IMR-90 (cell line): ENCODE measurements around the gene AMDHD2. TPM values are rescaled to one million over a fixed set of nuclear protein-coding genes. Genes with fewer than 3 reads are reported as not detected.

Experiments
- ATAC-seq: fragments of 200-7000 bp; cut with Tn5 transposase; 2 replicates; pipeline ENCODE4 v1.9.1; 2020; ENCODE audit warnings: low read depth, mild to moderate bottlenecking, moderate library complexity
- BruUV-seq: library from RNA; stranded (reverse); fragments of 400-500 nt; replicated peaks from 2 replicates; lab custom pipeline; 2021; lab: Mats Ljungman, UMichigan
- CTCF ChIA-PET: fragments of 300-600 bp; formaldehyde crosslinking; extraction: SDS; loops from one replicate; lab custom pipeline; 2021; ENCODE audit warnings: antibody characterized with exemption; lab: Yijun Ruan, JAX
- POLR2A ChIA-PET: fragments of 300-600 bp; sonication (Branson Sonifier 250); formaldehyde crosslinking; loops from one replicate; lab custom pipeline; 2022; ENCODE audit warnings: antibody characterized with exemption; ENCODE audit not compliant: unreplicated experiment; lab: Charles Lee
- DNase-seq: peaks from one replicate; pipeline ENCODE4 v3.0.0; 2013
- H2AFZ ChIP-seq: replicated peaks from 2 replicates; pipeline ENCODE3; 2013; ENCODE audit warnings: low read length, mild to moderate bottlenecking; ENCODE audit not compliant: poor library complexity
- H2AK5ac ChIP-seq: 2 replicates; pipeline ENCODE4 v1.6.1; 2013; ENCODE audit warnings: low read depth, low read length, inconsistent platforms
- H2AK9ac ChIP-seq: replicated peaks from 2 replicates; pipeline ENCODE3; 2013; ENCODE audit warnings: mild to moderate bottlenecking, low read depth, low read length, moderate library complexity; ENCODE audit not compliant: poor library complexity
- H2BK120ac ChIP-seq: 2 replicates; pipeline ENCODE4 v1.6.1; 2013; ENCODE audit warnings: low read depth, low read length, inconsistent platforms
- H2BK15ac ChIP-seq: 3 replicates; pipeline ENCODE4 v1.6.1; 2013; ENCODE audit warnings: low read depth, low read length, inconsistent platforms
- H2BK20ac ChIP-seq: 2 replicates; pipeline ENCODE4 v1.6.1; 2013; ENCODE audit warnings: low read depth, mild to moderate bottlenecking, inconsistent platforms, low read length, moderate library complexity
- H2BK5ac ChIP-seq: 2 replicates; pipeline ENCODE4 v1.6.1; 2013; ENCODE audit warnings: mild to moderate bottlenecking, low read depth, low read length, inconsistent platforms; ENCODE audit not compliant: poor library complexity, severe bottlenecking
- H3K14ac ChIP-seq: replicated peaks from 2 replicates; pipeline ENCODE4 v1.6.1; 2013; ENCODE audit warnings: low read depth, low read length, inconsistent platforms
- H3K18ac ChIP-seq: 2 replicates; pipeline ENCODE4 v1.6.1; 2013; ENCODE audit warnings: low read depth, low read length, control low read depth
- H3K23ac ChIP-seq: 2 replicates; pipeline ENCODE4 v1.6.1; 2013; ENCODE audit warnings: low read depth, low read length, inconsistent platforms
- H3K27ac ChIP-seq: 2 replicates; pipeline ENCODE4 v1.5.1; 2013; ENCODE audit warnings: mild to moderate bottlenecking, control low read depth, low read length; ENCODE audit not compliant: insufficient read depth
- H3K27me3 ChIP-seq: 2 replicates; pipeline ENCODE4 v1.6.1; 2013; ENCODE audit warnings: low read length; ENCODE audit not compliant: control insufficient read depth, insufficient read depth
- H3K36me3 ChIP-seq: 2 replicates; pipeline ENCODE4 v1.6.1; 2013; ENCODE audit warnings: low read length, mixed read lengths; ENCODE audit not compliant: control insufficient read depth, insufficient read depth
- H3K4ac ChIP-seq: 2 replicates; pipeline ENCODE4 v1.6.1; 2013; ENCODE audit warnings: low read depth, low read length, inconsistent platforms
- H3K4me1 ChIP-seq: 2 replicates; pipeline ENCODE4 v1.6.1; 2013; ENCODE audit warnings: low read length, mixed read lengths; ENCODE audit not compliant: control insufficient read depth, insufficient read depth
- H3K4me2 ChIP-seq: 2 replicates; pipeline ENCODE4 v1.6.1; 2013; ENCODE audit warnings: low read depth, mild to moderate bottlenecking, control low read depth, low read length, moderate library complexity
- H3K4me3 ChIP-seq: 2 replicates; pipeline ENCODE4 v1.5.1; 2013; ENCODE audit warnings: low read depth, mild to moderate bottlenecking, control low read depth, low read length, moderate library complexity; ENCODE audit not compliant: insufficient read depth
- H3K56ac ChIP-seq: 2 replicates; pipeline ENCODE4 v1.6.1; 2013; ENCODE audit warnings: low read length, inconsistent platforms; ENCODE audit not compliant: insufficient read depth; ENCODE audit errors: extremely low read depth
- H3K79me1 ChIP-seq, 2 experiments: 2 replicates each; pipeline ENCODE4 v1.6.1; 2013; ENCODE audit warnings: low read length in 2 of 2, inconsistent platforms in 1 of 2, low read depth in 1 of 2
- H3K9ac ChIP-seq: 2 replicates; pipeline ENCODE4 v1.6.1; 2013; ENCODE audit warnings: low read depth, low read length, control low read depth
- H3K9me1 ChIP-seq: 2 replicates; pipeline ENCODE4 v1.6.1; 2013; ENCODE audit warnings: low read length, inconsistent platforms; ENCODE audit not compliant: insufficient read depth
- H3K9me3 ChIP-seq: 2 replicates; pipeline ENCODE4 v1.6.1; 2013; ENCODE audit warnings: low read length; ENCODE audit not compliant: control insufficient read depth, insufficient read depth
- H4K20me1 ChIP-seq: 2 replicates; pipeline ENCODE4 v1.6.1; 2013; ENCODE audit warnings: low read length, inconsistent platforms; ENCODE audit not compliant: insufficient read depth
- H4K5ac ChIP-seq: 2 replicates; pipeline ENCODE4 v1.6.1; 2013; ENCODE audit warnings: mild to moderate bottlenecking, low read depth, low read length, control low read depth
- H4K8ac ChIP-seq, 2 experiments: 2 replicates each; pipeline ENCODE4 v1.6.1; 2013; ENCODE audit warnings: low read depth in 2 of 2, low read length in 2 of 2, control low read depth in 1 of 2, inconsistent platforms in 1 of 2
- H4K91ac ChIP-seq: 2 replicates; pipeline ENCODE4 v1.6.1; 2013; ENCODE audit warnings: low read depth, low read length, inconsistent platforms; ENCODE audit not compliant: insufficient read depth
- BHLHE40 ChIP-seq: fragments of 150-350 bp; IDR thresholded peaks from 2 replicates; pipeline ENCODE4 v1.6.1; 2016; ENCODE audit warnings: mild to moderate bottlenecking, low read depth, low read length
- CEBPB ChIP-seq: IDR thresholded peaks from 2 replicates; pipeline ENCODE4 v1.6.1; 2012; ENCODE audit warnings: low read depth, low read length, improper control_type of control experiment
- CHD1 ChIP-seq: IDR thresholded peaks from 2 replicates; pipeline ENCODE4 v1.6.1; 2012; ENCODE audit warnings: low read depth, low read length, improper control_type of control experiment
- CTCF ChIP-seq: conservative IDR thresholded peaks from 2 replicates; pipeline ENCODE4 v1.5.1; 2012; ENCODE audit warnings: mild to moderate bottlenecking, low read depth, low read length, improper control_type of control experiment
- FOS ChIP-seq: fragments of 150-350 bp; IDR thresholded peaks from 2 replicates; pipeline ENCODE4 v1.6.1; 2016; ENCODE audit warnings: low read depth, low read length
- MAFK ChIP-seq: IDR thresholded peaks from 2 replicates; pipeline ENCODE4 v1.6.1; 2012; ENCODE audit warnings: low read depth, low read length, improper control_type of control experiment
- MAZ ChIP-seq: IDR thresholded peaks from 2 replicates; pipeline ENCODE4 v1.6.1; 2012; ENCODE audit warnings: low read depth, mild to moderate bottlenecking, low read length, improper control_type of control experiment, moderate library complexity, borderline replicate concordance
- MXI1 ChIP-seq: IDR thresholded peaks from 2 replicates; pipeline ENCODE4 v1.6.1; 2012; ENCODE audit warnings: low read depth, mild to moderate bottlenecking, low read length, moderate library complexity, borderline replicate concordance
- NFE2L2 ChIP-seq: fragments of 150-350 bp; IDR thresholded peaks from 2 replicates; pipeline ENCODE4 v1.6.1; 2016; ENCODE audit warnings: low read depth, mild to moderate bottlenecking, low read length
- POLR2A ChIP-seq: IDR thresholded peaks from 2 replicates; pipeline ENCODE4 v1.6.1; 2012; ENCODE audit warnings: mild to moderate bottlenecking, low read depth, low read length
- RAD21 ChIP-seq: IDR thresholded peaks from 2 replicates; pipeline ENCODE4 v1.6.1; 2012; ENCODE audit warnings: low read length, improper control_type of control experiment
- RFX5 ChIP-seq: IDR thresholded peaks from 2 replicates; pipeline ENCODE4 v1.8.0; 2012; ENCODE audit warnings: low read depth, mild to moderate bottlenecking, low read length, moderate library complexity
- SMC3 ChIP-seq: fragments of 150-350 bp; IDR thresholded peaks from 2 replicates; pipeline ENCODE4 v1.6.1; 2016; ENCODE audit warnings: low read depth, mild to moderate bottlenecking, antibody characterized with exemption, low read length, moderate library complexity
- USF2 ChIP-seq: fragments of 150-350 bp; IDR thresholded peaks from 2 replicates; pipeline ENCODE4 v1.6.1; 2017; ENCODE audit warnings: mild to moderate bottlenecking, antibody characterized with exemption, low read length, low read depth
- WGBS, 2 experiments: methylation state at CpG; one replicate each; pipeline versions ENCODE4 v1.1.5 to v1.1.7; 2013; ENCODE audit warnings: missing lambda C conversion rate in 2 of 2; ENCODE audit not compliant: insufficient read length in 1 of 2; ENCODE audit errors: extremely low coverage in 2 of 2; 5-methylcytosine and 5-hydroxymethylcytosine counted together
- dilution Hi-C: fragments of 300-500 bp; cut with HindIII; formaldehyde crosslinking; loops from one replicate; pipeline ENCODE4 v1.14.3; 2018; ENCODE audit warnings: low sequenced_read_pairs; ENCODE audit not compliant: unreplicated experiment
- in situ Hi-C: fragments of 300-500 bp; cut with MboI; formaldehyde crosslinking; loops from 3 replicates; pipeline ENCODE4 v1.14.3; 2019; ENCODE audit warnings: low sequenced_read_pairs, inconsistent platforms, mixed read lengths
- intact Hi-C: fragments of 100-400 bp; cut with micrococcal nuclease; formaldehyde crosslinking; loops from 2 replicates; pipeline ENCODE4 v1.10.0; 2022
- polyA plus RNA-seq, 3 experiments: library from polyadenylated mRNA; depleted of rRNA; stranded (reverse); fragments of >200 nt; gene quantifications; 2 replicates each; pipeline ENCODE4 v1.2.3, GENCODE V29; 2012; ENCODE audit warnings: low replicate concordance in 1 of 3
- total RNA-seq: library from RNA; depleted of rRNA; stranded (reverse); fragments of >200 nt; gene quantifications from 2 replicates; pipeline ENCODE4 v1.2.3, GENCODE V29; 2012
- TF ChIP-seq, protein P1 (sequence below): fragments of 150-350 bp; IDR thresholded peaks from 2 replicates; pipeline ENCODE4 v1.6.1; 2016; ENCODE audit warnings: low read depth, mild to moderate bottlenecking, low read length, moderate library complexity, borderline replicate concordance

The AMDHD2 gene
- total and polyA plus RNA-seq, 2 of the 4 experiments (the other 2 are of a cell fraction) = 10.6 to 30.3 TPM

DNA sequence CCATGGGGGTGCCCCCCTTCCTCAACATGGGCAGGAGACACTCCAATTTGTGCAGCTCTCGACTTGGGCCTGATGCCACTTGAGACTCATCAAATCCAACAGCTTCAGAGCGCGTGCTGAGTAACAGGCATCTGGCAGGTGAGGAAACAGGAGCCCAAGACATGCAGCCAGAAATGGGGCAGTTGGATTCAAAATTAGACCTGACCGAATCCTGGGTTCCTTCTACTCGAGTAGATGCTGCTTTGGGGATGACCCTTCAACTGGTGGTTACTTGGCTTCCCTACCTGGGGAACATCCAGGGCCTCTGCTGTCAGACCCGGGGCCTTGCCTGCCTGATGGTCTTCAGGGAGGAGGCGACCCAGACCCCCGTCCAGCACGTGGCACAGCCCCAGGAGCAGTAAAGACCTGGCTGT lies 49.6 kb upstream of the AMDHD2 start:
- DNase-seq (no peak), ATAC-seq (no peak)
- no peak overlapping the region for H2BK15ac ChIP-seq
- H2AFZ ChIP-seq = peak overlapping the region; percentile 32
- H3K79me1 ChIP-seq = peaks cover 5 to 28% of the 10 kb centered on the region in 2 experiments; a peak in 2 of 4 replicates
- CTCF ChIA-PET = no interaction called here
- no peaks in the 10 kb centered on the region; the same call in 1 of the 2 replicates for H3K27me3 ChIP-seq
- H3K4me2 ChIP-seq = no peak overlapping the region; the same call in 1 of the 2 replicates
- H2AK9ac ChIP-seq = peak overlapping the region; percentile 88
- H2BK120ac ChIP-seq = no peak overlapping the region
- peak overlapping the region; percentile 24; the same call in 1 of the 2 replicates for H3K23ac ChIP-seq
- POLR2A ChIA-PET = interaction anchor here (1.0 kb wide), 1 partner anchor 41 kb away, joined by 3 read pairs; no protein-coding TSS in a partner anchor
- no peak overlapping the region for H3K18ac ChIP-seq
- intact Hi-C loops (no loop called here), in situ Hi-C loops (no loop called here), dilution Hi-C loops (no loop called here)
- no peak overlapping the region for H2AK5ac ChIP-seq
- H3K27ac ChIP-seq = no peak overlapping the region
- no peaks in the 10 kb centered on the region for H3K9me3 ChIP-seq
- no peak overlapping the region for H2BK5ac ChIP-seq
- H4K20me1 ChIP-seq = 0 out of 2 replicates have a peak, but pooled peaks cover 5% of the 10 kb centered on the region
- TF ChIP-seq CTCF (no peak), NFE2L2 (no peak), MAFK (no peak), USF2 (no peak), RAD21 (no peak), CEBPB (no peak), MXI1 (no peak), BHLHE40 (no peak), POLR2A (no peak), FOS (no peak), SMC3 (no peak), RFX5 (no peak), CHD1 (no peak), MAZ (no peak)
- TF ChIP-seq, protein P1, sequence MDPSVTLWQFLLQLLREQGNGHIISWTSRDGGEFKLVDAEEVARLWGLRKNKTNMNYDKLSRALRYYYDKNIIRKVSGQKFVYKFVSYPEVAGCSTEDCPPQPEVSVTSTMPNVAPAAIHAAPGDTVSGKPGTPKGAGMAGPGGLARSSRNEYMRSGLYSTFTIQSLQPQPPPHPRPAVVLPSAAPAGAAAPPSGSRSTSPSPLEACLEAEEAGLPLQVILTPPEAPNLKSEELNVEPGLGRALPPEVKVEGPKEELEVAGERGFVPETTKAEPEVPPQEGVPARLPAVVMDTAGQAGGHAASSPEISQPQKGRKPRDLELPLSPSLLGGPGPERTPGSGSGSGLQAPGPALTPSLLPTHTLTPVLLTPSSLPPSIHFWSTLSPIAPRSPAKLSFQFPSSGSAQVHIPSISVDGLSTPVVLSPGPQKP = no peak
- H3K14ac ChIP-seq = peak overlapping the region; percentile 66; the same call in 1 of the 2 replicates
- H4K8ac ChIP-seq = peak overlapping the region in 1 of 2 experiments; percentile 6; a peak in 1 of 4 replicates
- no peak overlapping the region for H2BK20ac ChIP-seq
- H3K56ac ChIP-seq = no peak overlapping the region
- peaks cover 21% of the 10 kb centered on the region for H3K4me1 ChIP-seq
- H3K4me3 ChIP-seq = no peak overlapping the region
- WGBS, 2 experiments = 28% methylated on average over 5 of the region's 9 CpGs; no CpG with 5 or more reads in 1 of the 2 experiments
- H3K4ac ChIP-seq = 0 out of 2 replicates have a peak overlapping the region, but pooled peaks have one; percentile 7
- H3K36me3 ChIP-seq = no peaks in the 10 kb centered on the region
- peak overlapping the region; percentile 17; the same call in 1 of the 2 replicates for H4K91ac ChIP-seq
- BruUV-seq = no TSS peak
- no peak overlapping the region for H3K9ac ChIP-seq
- H4K5ac ChIP-seq = peak overlapping the region; percentile 25; the same call in 1 of the 2 replicates
- H3K9me1 ChIP-seq = peaks cover 8% of the 10 kb centered on the region
